Transverse colon (tissue), 4 donors: Measurements from ENCODE around the gene KCTD18.

Source experiments
- POLR2A ChIP-seq: fragments of 450-650 bp; IDR thresholded peaks from one replicate; pipeline ENCODE4 v1.6.1; 2016; ENCODE audit warnings: antibody characterized with exemption, mild to moderate bottlenecking, moderate library complexity
- POLR2AphosphoS5 ChIP-seq, 3 donors: sonication (generic); formaldehyde crosslinking; IDR thresholded peaks; one replicate each; pipeline ENCODE4 v1.6.1; 2016; ENCODE audit warnings: antibody characterized with exemption in 3 of 3
- TF ChIP-seq, protein P1 (sequence below), 5 experiments: fragments of 200-600 bp in 3 of 5; fragments of 450-650 bp in 2 of 5; sonication (generic) in 3 of 5; IDR thresholded peaks; 1 replicate in 2 of 5; 2 replicates in 3 of 5; pipeline ENCODE4 v1.5.1; 2016 to 2017; ENCODE audit warnings: antibody characterized with exemption in 5 of 5, inconsistent platforms in 3 of 5, mild to moderate bottlenecking in 2 of 5, moderate library complexity in 1 of 5

DNA sequence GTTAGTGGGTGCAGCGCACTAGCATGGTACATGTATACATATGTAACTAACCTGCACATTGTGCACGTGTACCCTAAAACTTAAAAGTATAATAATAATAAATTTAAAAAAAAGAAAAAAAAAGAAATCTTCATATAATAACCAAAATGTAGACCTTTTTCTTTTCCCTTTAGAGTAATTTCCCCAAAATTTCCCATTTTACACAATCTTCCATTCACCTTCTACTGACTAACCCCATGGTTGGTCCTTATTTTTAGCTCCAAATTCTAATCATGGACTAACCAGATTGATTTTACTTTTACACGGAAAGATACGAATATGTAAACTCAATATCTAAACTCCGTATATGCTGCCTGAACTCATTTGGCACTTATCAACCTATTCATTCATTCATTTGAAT lies 7.7 kb downstream of the KCTD18 start:
- TF ChIP-seq POLR2A, result no peak
- TF ChIP-seq, protein P1, sequence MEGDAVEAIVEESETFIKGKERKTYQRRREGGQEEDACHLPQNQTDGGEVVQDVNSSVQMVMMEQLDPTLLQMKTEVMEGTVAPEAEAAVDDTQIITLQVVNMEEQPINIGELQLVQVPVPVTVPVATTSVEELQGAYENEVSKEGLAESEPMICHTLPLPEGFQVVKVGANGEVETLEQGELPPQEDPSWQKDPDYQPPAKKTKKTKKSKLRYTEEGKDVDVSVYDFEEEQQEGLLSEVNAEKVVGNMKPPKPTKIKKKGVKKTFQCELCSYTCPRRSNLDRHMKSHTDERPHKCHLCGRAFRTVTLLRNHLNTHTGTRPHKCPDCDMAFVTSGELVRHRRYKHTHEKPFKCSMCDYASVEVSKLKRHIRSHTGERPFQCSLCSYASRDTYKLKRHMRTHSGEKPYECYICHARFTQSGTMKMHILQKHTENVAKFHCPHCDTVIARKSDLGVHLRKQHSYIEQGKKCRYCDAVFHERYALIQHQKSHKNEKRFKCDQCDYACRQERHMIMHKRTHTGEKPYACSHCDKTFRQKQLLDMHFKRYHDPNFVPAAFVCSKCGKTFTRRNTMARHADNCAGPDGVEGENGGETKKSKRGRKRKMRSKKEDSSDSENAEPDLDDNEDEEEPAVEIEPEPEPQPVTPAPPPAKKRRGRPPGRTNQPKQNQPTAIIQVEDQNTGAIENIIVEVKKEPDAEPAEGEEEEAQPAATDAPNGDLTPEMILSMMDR (IDR thresholded peaks at IDR 0.05), result no peak
- no peak for TF ChIP-seq POLR2AphosphoS5 (IDR thresholded peaks at IDR 0.05)
